Fibroblast of skin of left quadriceps (primary cell): ENCODE measurements around the gene DNM3.

Source experiments
- DNase-seq, 2 experiments: peaks; one replicate each; pipeline ENCODE4 v3.0.0-alpha.2; 2013; ENCODE audit warnings: low read depth in 2 of 2

DNM3 gene

GRCh38 chr1:171919891-171920887, 78.9 kb downstream of the DNM3 start:
- DNase-seq = peak in 1 of 2 experiments; percentile 2

GRCh38 chr1:171922999-171923398, 81.7 kb downstream of the DNM3 start:
- DNase-seq = no peak

GRCh38 chr1:171929121-171929520, 87.8 kb downstream of the DNM3 start:
- no peak for DNase-seq

- no peak for DNase-seq
These were observed 90.5 kb downstream of the DNM3 start for GRCh38 chr1:171931752-171932151.

GRCh38 chr1:171934664-171935063, 93.4 kb downstream of the DNM3 start:
- no peak for DNase-seq

- no peak for DNase-seq
These were observed 93.8 kb downstream of the DNM3 start for GRCh38 chr1:171935086-171935485.

GRCh38 chr1:171935664-171936063, 94.4 kb downstream of the DNM3 start:
- no peak for DNase-seq

- DNase-seq = no peak
These were observed 96.6 kb downstream of the DNM3 start for GRCh38 chr1:171937938-171938337.

GRCh38 chr1:171939740-171940139, 98.4 kb downstream of the DNM3 start:
- no peak for DNase-seq

- peak; percentile 7 to 12 for DNase-seq
These were observed 99.1 kb downstream of the DNM3 start for GRCh38 chr1:171940368-171940767.

GRCh38 chr1:171941920-171942319, 100.6 kb downstream of the DNM3 start:
- DNase-seq = no peak

GRCh38 chr1:171943973-171944561, 102.8 kb downstream of the DNM3 start:
- DNase-seq = no peak

- no peak for DNase-seq
These were observed 107.2 kb downstream of the DNM3 start for GRCh38 chr1:171948511-171948910.

- no peak for DNase-seq
These were observed 108.0 kb downstream of the DNM3 start for GRCh38 chr1:171949316-171949715.

GRCh38 chr1:171953835-171954234, 112.5 kb downstream of the DNM3 start:
- DNase-seq = no peak

- no peak for DNase-seq
These were observed 113.1 kb downstream of the DNM3 start for GRCh38 chr1:171954361-171954760.

- no peak for DNase-seq
These were observed 120.6 kb downstream of the DNM3 start for GRCh38 chr1:171961861-171962260.

- DNase-seq = no peak
These were observed 122.5 kb downstream of the DNM3 start for GRCh38 chr1:171963762-171964161.

- peak; percentile 20 to 21 for DNase-seq
These were observed 124.5 kb downstream of the DNM3 start for GRCh38 chr1:171965777-171966176.

GRCh38 chr1:171966426-171967220, 125.3 kb downstream of the DNM3 start:
- DNase-seq = no peak

- DNase-seq = no peak
These were observed 127.9 kb downstream of the DNM3 start for GRCh38 chr1:171969226-171969625.

- no peak for DNase-seq
These were observed 128.5 kb downstream of the DNM3 start for GRCh38 chr1:171969813-171970212.
